Suppressor macrophage (primary cell): ENCODE measurements around the gene KRT77.

Experiments
- DNase-seq, 4 experiments: peaks; one replicate each; pipeline ENCODE4 v3.0.0-alpha.2; 2020 to 2022

KRT77 gene

GRCh38 chr12:52691076-52691840 lies 12.1 kb downstream of the KRT77 start:
- DNase-seq = peak in 2 of 4 experiments; percentile 23 to 29

- DNase-seq = no peak
Measured at GRCh38 chr12:52690351-52691075, 12.8 kb downstream of the KRT77 start.

- DNase-seq = no peak
Measured at GRCh38 chr12:52689936-52690335, 13.4 kb downstream of the KRT77 start.

- no peak for DNase-seq
Measured at GRCh38 chr12:52689239-52689638, 14.1 kb downstream of the KRT77 start.

GRCh38 chr12:52688481-52688880 lies 14.8 kb downstream of the KRT77 start:
- DNase-seq = no peak

- no peak for DNase-seq
Measured at GRCh38 chr12:52687497-52688385, 15.6 kb downstream of the KRT77 start.

GRCh38 chr12:52686756-52687487 lies 16.4 kb downstream of the KRT77 start:
- no peak for DNase-seq

GRCh38 chr12:52686063-52686462 lies 17.3 kb downstream of the KRT77 start:
- DNase-seq = no peak

- no peak for DNase-seq
Measured at GRCh38 chr12:52685406-52685890, 17.9 kb downstream of the KRT77 start.

GRCh38 chr12:52684431-52684830 lies 18.9 kb downstream of the KRT77 start:
- DNase-seq = no peak

GRCh38 chr12:52683575-52684300 lies 19.6 kb downstream of the KRT77 start:
- no peak for DNase-seq

GRCh38 chr12:52682938-52683574 lies 20.3 kb downstream of the KRT77 start:
- DNase-seq = no peak

GRCh38 chr12:52682381-52682660 lies 21.0 kb downstream of the KRT77 start:
- no peak for DNase-seq

GRCh38 chr12:52681526-52682380 lies 21.6 kb downstream of the KRT77 start:
- DNase-seq = no peak

- DNase-seq = no peak
Measured at GRCh38 chr12:52680363-52680762, 23.0 kb downstream of the KRT77 start, which contains the start of gene KRT1. KRT1 (minus strand) TSS chr12:52680407; CDS start chr12:52680348, 59 bp downstream.

GRCh38 chr12:52679875-52680274 lies 23.4 kb downstream of the KRT77 start:
- DNase-seq = no peak

- no peak for DNase-seq
Measured at GRCh38 chr12:52677671-52678070, 25.7 kb downstream of the KRT77 start.

- DNase-seq = no peak
Measured at GRCh38 chr12:52677126-52677525, 26.2 kb downstream of the KRT77 start.

GRCh38 chr12:52676163-52676562 lies 27.2 kb downstream of the KRT77 start:
- DNase-seq = no peak

- no peak for DNase-seq
Measured at GRCh38 chr12:52675301-52675701, 28.0 kb downstream of the KRT77 start.
